ENCODE results near the gene ATP9A.

DNA sequence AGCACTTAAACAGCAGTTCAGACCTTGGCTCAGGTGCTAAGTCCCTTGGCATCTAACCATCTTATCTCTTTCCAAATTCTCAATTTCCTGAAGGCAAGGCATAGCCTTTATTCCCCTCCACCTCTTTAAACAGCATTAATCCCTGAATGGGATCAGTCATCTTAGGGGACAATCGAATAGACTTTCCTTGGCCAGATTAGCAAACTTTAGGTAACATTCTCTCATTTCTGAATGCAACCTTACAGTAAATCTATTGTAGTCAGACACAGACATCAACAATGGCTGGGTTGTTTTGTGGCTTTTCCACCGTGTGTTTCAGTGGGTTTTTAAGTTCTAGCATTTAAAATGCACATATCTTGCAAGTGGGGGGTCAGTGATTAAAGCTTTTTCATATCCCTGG, 56.8 kb downstream of the ATP9A start:
- TF ChIP-seq, protein P1, sequence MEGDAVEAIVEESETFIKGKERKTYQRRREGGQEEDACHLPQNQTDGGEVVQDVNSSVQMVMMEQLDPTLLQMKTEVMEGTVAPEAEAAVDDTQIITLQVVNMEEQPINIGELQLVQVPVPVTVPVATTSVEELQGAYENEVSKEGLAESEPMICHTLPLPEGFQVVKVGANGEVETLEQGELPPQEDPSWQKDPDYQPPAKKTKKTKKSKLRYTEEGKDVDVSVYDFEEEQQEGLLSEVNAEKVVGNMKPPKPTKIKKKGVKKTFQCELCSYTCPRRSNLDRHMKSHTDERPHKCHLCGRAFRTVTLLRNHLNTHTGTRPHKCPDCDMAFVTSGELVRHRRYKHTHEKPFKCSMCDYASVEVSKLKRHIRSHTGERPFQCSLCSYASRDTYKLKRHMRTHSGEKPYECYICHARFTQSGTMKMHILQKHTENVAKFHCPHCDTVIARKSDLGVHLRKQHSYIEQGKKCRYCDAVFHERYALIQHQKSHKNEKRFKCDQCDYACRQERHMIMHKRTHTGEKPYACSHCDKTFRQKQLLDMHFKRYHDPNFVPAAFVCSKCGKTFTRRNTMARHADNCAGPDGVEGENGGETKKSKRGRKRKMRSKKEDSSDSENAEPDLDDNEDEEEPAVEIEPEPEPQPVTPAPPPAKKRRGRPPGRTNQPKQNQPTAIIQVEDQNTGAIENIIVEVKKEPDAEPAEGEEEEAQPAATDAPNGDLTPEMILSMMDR (IDR thresholded peaks at IDR 0.05), result no peak
- no peak for TF ChIP-seq POLR2A (IDR thresholded peaks at IDR 0.05)
- TF ChIP-seq EP300 (IDR thresholded peaks at IDR 0.05), result no peak
- TF ChIP-seq POLR2AphosphoS5 (IDR thresholded peaks at IDR 0.05), result no peak
